GM12865 (cell line): ENCODE data around the gene POLR3A.
"Not testable (repeated sequence)": the region's sequence is repeated elsewhere in the genome, so short reads cannot be mapped to it uniquely, and the experiment has no call there.

ENCODE experiments used
- DNase-seq: peaks from one replicate; pipeline ENCODE4 v3.0.0; 2010; ENCODE audit warnings: low read depth
- H3K4me3 ChIP-seq: 2 replicates; pipeline ENCODE4 v1.5.1; 2011; ENCODE audit warnings: mild to moderate bottlenecking, low read depth, low read length, control low read depth
- CTCF ChIP-seq: IDR thresholded peaks from 2 replicates; pipeline ENCODE4 v1.5.1; 2011; ENCODE audit warnings: low read length, control low read depth, low read depth, inconsistent platforms; ENCODE audit not compliant: insufficient read depth; ENCODE audit errors: missing control alignments

The POLR3A gene

GRCh38 chr10:78009662-78010061, 19.7 kb downstream of the POLR3A start:
- H3K4me3 ChIP-seq = no peak overlapping the region
- TF ChIP-seq CTCF = no peak
- DNase-seq = no peak

- TF ChIP-seq CTCF = no peak
- H3K4me3 ChIP-seq = no peak overlapping the region
- no peak for DNase-seq
Measured at GRCh38 chr10:78007172-78007571, 22.1 kb downstream of the POLR3A start.

GRCh38 chr10:78004215-78005026, 24.9 kb downstream of the POLR3A start:
- TF ChIP-seq CTCF = no peak
- no peak for DNase-seq
- H3K4me3 ChIP-seq = no peak overlapping the region

GRCh38 chr10:78002541-78003288, 26.6 kb downstream of the POLR3A start:
- no peak overlapping the region for H3K4me3 ChIP-seq
- no peak for DNase-seq
- TF ChIP-seq CTCF = no peak

DNA sequence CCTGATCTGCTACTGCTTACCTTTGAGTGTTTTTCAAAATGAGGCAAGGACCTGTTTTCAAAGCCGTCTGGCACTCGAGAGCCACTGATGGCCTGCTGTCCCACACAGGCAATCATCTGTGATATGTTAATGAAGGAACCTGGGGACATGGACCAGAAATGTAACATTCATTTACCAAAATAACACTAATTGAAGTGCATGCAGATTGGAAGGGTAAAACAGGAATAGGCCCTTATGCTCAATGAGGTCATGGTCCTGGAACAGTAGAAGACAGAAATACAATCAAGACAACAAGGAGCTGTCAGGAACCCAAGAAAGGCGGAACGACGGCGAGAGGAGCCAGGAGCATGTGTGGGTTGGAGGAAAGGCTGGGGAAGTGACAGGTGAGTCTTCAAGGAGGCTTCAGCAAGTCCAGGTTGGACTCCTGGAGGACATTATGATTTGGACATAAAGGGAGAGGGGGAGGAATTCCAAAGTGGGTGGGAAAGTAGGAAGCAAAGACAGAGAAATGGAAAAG, 28.3 kb downstream of the POLR3A start:
- no peak for TF ChIP-seq CTCF
- no peak overlapping the region for H3K4me3 ChIP-seq
- no peak for DNase-seq

DNA sequence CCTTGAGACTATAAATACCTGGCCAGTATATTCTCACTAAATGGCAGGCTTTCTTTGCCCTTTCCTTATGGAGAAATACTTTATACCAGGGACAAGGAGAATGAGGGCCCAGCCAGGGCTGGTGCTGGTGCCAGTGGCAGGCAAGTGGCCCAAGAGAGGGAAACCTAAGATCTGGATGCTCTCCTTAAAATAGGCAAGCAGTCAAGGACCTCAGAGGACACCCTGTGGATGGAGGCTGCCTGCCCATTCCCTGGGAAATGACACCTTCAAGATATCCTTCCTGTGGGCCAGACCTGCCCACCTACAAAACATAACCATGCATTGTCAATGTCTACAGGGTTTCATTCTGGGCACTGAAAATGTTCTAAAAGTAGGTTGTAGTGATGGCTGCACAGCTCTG, 29.1 kb downstream of the POLR3A start:
- no peak overlapping the region for H3K4me3 ChIP-seq
- TF ChIP-seq CTCF = no peak
- no peak for DNase-seq

- not testable (repeated sequence) for DNase-seq, H3K4me3 ChIP-seq
Measured at GRCh38 chr10:77998780-77999179, 30.5 kb downstream of the POLR3A start.
